SK-N-SH (cell line): ENCODE data around the gene SPANXN2. TPM values are rescaled to one million over a fixed set of nuclear protein-coding genes. Genes with fewer than 3 reads are reported as not detected.

Source experiments
- CTCF ChIA-PET: fragments of 300-600, 350-600 bp; formaldehyde crosslinking; extraction: SDS; loops from one replicate; lab custom pipeline; 2021; lab: Yijun Ruan, JAX
- POLR2A ChIA-PET: fragments of 350-600 bp; sonication (Branson Sonifier 250); formaldehyde crosslinking; extraction: SDS; loops from one replicate; lab custom pipeline; 2020; ENCODE audit warnings: antibody characterized with exemption, inconsistent platforms; lab: Yijun Ruan, JAX
- DNase-seq: peaks from one replicate; pipeline ENCODE4 v3.0.0; 2012
- H2AFZ ChIP-seq: fragments of 200-600 bp; sonication (generic); 2 replicates; pipeline ENCODE4 v1.8.1; 2016; ENCODE audit warnings: antibody characterized with exemption, mild to moderate bottlenecking, low read depth
- H3F3A ChIP-seq: fragments of 200-600 bp; sonication (generic); replicated peaks from 2 replicates; pipeline ENCODE3; 2016; ENCODE audit warnings: antibody characterized with exemption, mild to moderate bottlenecking; ENCODE audit not compliant: insufficient read depth
- H3K27ac ChIP-seq, 2 experiments: fragments of 200-500 bp in 1 of 2; fragments of 200-600 bp in 1 of 2; sonication (Bioruptor generic) in 1 of 2; sonication (generic), shearing (Covaris generic) in 1 of 2; 2 replicates each; pipeline versions ENCODE4 v1.5.1 to v1.6.1; 2014 to 2016; ENCODE audit warnings: low read depth in 2 of 2, inconsistent platforms in 1 of 2, low read length in 1 of 2, mild to moderate bottlenecking in 1 of 2, mixed read lengths in 1 of 2
- H3K27me3 ChIP-seq: fragments of 200-600 bp; sonication (generic), shearing (Covaris generic); 2 replicates; pipeline ENCODE4 v1.6.1; 2016; ENCODE audit warnings: mixed run types; ENCODE audit not compliant: insufficient read depth
- H3K36me3 ChIP-seq, 2 experiments: fragments of 200-500 bp in 1 of 2; fragments of 200-600 bp in 1 of 2; sonication (Bioruptor generic) in 1 of 2; sonication (generic) in 1 of 2; replicated peaks in 1 of 2; 2 replicates each; pipeline versions ENCODE3 to v1.5.1; 2014 to 2016; ENCODE audit warnings: low read length in 1 of 2, mild to moderate bottlenecking in 1 of 2; ENCODE audit not compliant: insufficient read depth in 2 of 2, control insufficient read depth in 1 of 2
- H3K4me1 ChIP-seq, 2 experiments: fragments of 200-500 bp in 1 of 2; fragments of 200-600 bp in 1 of 2; sonication (Bioruptor generic) in 1 of 2; sonication (generic), shearing (Covaris generic) in 1 of 2; 2 replicates each; pipeline versions ENCODE4 v1.5.1 to v1.6.1; 2014 to 2016; ENCODE audit warnings: low read depth in 1 of 2, low read length in 1 of 2, mixed run types in 1 of 2; ENCODE audit not compliant: insufficient read depth in 2 of 2, control insufficient read depth in 1 of 2
- H3K4me2 ChIP-seq: fragments of 200-600 bp; sonication (generic), shearing (Covaris generic); 2 replicates; pipeline ENCODE4 v1.6.1; 2017; ENCODE audit warnings: mixed run types
- H3K4me3 ChIP-seq, 2 experiments: fragments of 200-500 bp in 1 of 2; fragments of 200-600 bp in 1 of 2; sonication (Bioruptor generic) in 1 of 2; sonication (generic), shearing (Covaris generic) in 1 of 2; 2 replicates each; pipeline versions ENCODE4 v1.5.1 to v1.8.1; 2014 to 2016; ENCODE audit warnings: low read depth in 2 of 2, inconsistent platforms in 1 of 2, low read length in 1 of 2, mild to moderate bottlenecking in 1 of 2, mixed read lengths in 1 of 2, moderate library complexity in 1 of 2
- H3K79me2 ChIP-seq: fragments of 200-600 bp; sonication (generic); 2 replicates; pipeline ENCODE4 v1.8.1; 2017; ENCODE audit warnings: mild to moderate bottlenecking; ENCODE audit not compliant: insufficient read depth
- H3K9ac ChIP-seq: fragments of 200-600 bp; sonication (generic); 2 replicates; pipeline ENCODE4 v1.6.1; 2017; ENCODE audit warnings: mixed run types
- H3K9me2 ChIP-seq: fragments of 200-600 bp; sonication (generic); 2 replicates; pipeline ENCODE4 v1.6.1; 2017; ENCODE audit warnings: mixed run types
- H3K9me3 ChIP-seq: fragments of 200-600 bp; sonication (generic); 2 replicates; pipeline ENCODE4 v1.6.1; 2017; ENCODE audit warnings: mixed run types, mild to moderate bottlenecking, moderate library complexity
- H4K20me1 ChIP-seq: fragments of 200-600 bp; sonication (generic); 2 replicates; pipeline ENCODE4 v1.6.1; 2017; ENCODE audit warnings: mild to moderate bottlenecking, mixed run types; ENCODE audit not compliant: insufficient read depth
- EZH2phosphoT487 ChIP-seq: fragments of 200-600 bp; sonication (generic); IDR thresholded peaks from 2 replicates; pipeline ENCODE4 v1.6.1; 2017; ENCODE audit warnings: low read depth, mixed run types, mild to moderate bottlenecking, antibody characterized with exemption, moderate library complexity, borderline replicate concordance
- FOSL2 ChIP-seq: IDR thresholded peaks from 2 replicates; pipeline ENCODE4 v1.4.0; 2012; ENCODE audit warnings: low read depth, mild to moderate bottlenecking, moderate library complexity, borderline replicate concordance
- FOXJ3 ChIP-seq: sonication (generic); formaldehyde crosslinking; IDR thresholded peaks from 2 replicates; pipeline ENCODE4 v1.5.1; 2020; ENCODE audit warnings: mild to moderate bottlenecking, missing genetic modification reagents
- FOXM1 ChIP-seq: IDR thresholded peaks from 2 replicates; pipeline ENCODE4 v1.4.0; 2012; ENCODE audit warnings: low read depth, mild to moderate bottlenecking
- NRF1 ChIP-seq: IDR thresholded peaks from 2 replicates; pipeline ENCODE4 v1.6.1; 2012; ENCODE audit warnings: low read depth, mild to moderate bottlenecking, low read length
- RAD21 ChIP-seq: IDR thresholded peaks from 2 replicates; pipeline ENCODE4 v1.6.1; 2012; ENCODE audit warnings: mild to moderate bottlenecking, low read length
- RFX5 ChIP-seq: IDR thresholded peaks from 2 replicates; pipeline ENCODE4 v1.6.1; 2012; ENCODE audit warnings: mild to moderate bottlenecking, improper control_type of control experiment, low read length
- RXRA ChIP-seq: IDR thresholded peaks from 2 replicates; pipeline ENCODE4 v1.4.0; 2012; ENCODE audit warnings: low read depth, mild to moderate bottlenecking, borderline replicate concordance
- SIN3A ChIP-seq: IDR thresholded peaks from 2 replicates; pipeline ENCODE4 v1.6.1; 2012; ENCODE audit warnings: low read depth, mild to moderate bottlenecking, low read length, moderate library complexity, borderline replicate concordance
- TAF1 ChIP-seq: IDR thresholded peaks from 2 replicates; pipeline ENCODE4 v1.6.1; 2012; ENCODE audit warnings: low read depth, mild to moderate bottlenecking, low read length, moderate library complexity, borderline replicate concordance
- TEAD4 ChIP-seq: IDR thresholded peaks from 2 replicates; pipeline ENCODE4 v1.4.0; 2012; ENCODE audit warnings: mild to moderate bottlenecking, borderline replicate concordance; ENCODE audit not compliant: insufficient read depth
- WGBS: methylation state at CpG from one replicate; pipeline ENCODE4 v1.1.6; 2017; ENCODE audit warnings: low lambda C conversion rate; 5-methylcytosine and 5-hydroxymethylcytosine counted together
- polyA plus RNA-seq, 3 experiments: library from polyadenylated mRNA; depleted of rRNA; stranded (reverse); fragments of >200 nt; gene quantifications; 2 replicates each; pipeline ENCODE4 v1.2.3, GENCODE V29; 2012
- TF ChIP-seq, protein P1 (sequence below): fragments of 200-600 bp; sonication (generic); IDR thresholded peaks from 2 replicates; pipeline ENCODE4 v1.6.1; 2017; ENCODE audit warnings: antibody characterized with exemption, mild to moderate bottlenecking, moderate library complexity
- TF ChIP-seq, protein P2 (sequence below): fragments of 150-350 bp; IDR thresholded peaks from 2 replicates; pipeline ENCODE4 v1.6.1; 2017; ENCODE audit warnings: antibody characterized with exemption, low read length, low read depth, borderline replicate concordance

The SPANXN2 gene
- polyA plus RNA-seq, 1 of the 3 experiments (the other 2 are of a cell fraction): not detected

DNA sequence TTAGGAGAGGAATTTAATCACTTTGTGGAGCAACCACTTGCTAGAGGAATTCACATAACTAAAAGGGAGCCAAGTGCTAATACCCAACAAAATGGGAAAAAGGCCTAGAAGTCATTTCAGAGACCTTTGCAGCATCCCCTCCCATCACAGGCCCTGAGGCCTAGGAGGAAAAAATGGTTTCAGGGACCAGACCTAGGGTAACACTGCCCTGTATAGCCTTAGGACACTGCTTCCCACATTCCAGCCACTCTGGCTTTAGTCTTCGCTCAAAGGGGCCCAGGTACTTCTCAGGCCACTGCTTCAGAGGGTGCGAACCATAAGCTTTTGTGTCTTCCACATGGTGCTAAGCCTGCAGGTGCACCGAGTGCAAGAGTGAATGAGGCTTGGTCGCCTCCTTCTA, 19.1 kb downstream of the SPANXN2 start:
- Histone ChIP-seq H4K20me1 (no peaks in the 10 kb centered on the region), H3K9me3 (no peaks in the 10 kb centered on the region), H3K9ac (no peak overlapping the region), H3K4me2 (no peak overlapping the region), H2AFZ (no peak overlapping the region), H3K4me1 (no peaks in the 10 kb centered on the region), H3K4me3 (no peak overlapping the region), H3K9me2 (no peaks in the 10 kb centered on the region), H3F3A (no peaks in the 10 kb centered on the region), H3K36me3 (no peaks in the 10 kb centered on the region), H3K79me2 (no peaks in the 10 kb centered on the region), H3K27ac (no peak overlapping the region), H3K27me3 (no peaks in the 10 kb centered on the region)
- ChIA-PET POLR2A (no interaction called here), CTCF (no interaction called here)
- 0% methylated on average over 4 of the region's 4 CpGs for WGBS
- TF ChIP-seq FOSL2 (no peak), RAD21 (no peak), NRF1 (no peak), TEAD4 (no peak), FOXJ3 (CRISPR knock-in tag) (no peak), RXRA (no peak), TAF1 (no peak), EZH2phosphoT487 (no peak), SIN3A (no peak), FOXM1 (no peak)
- TF ChIP-seq, protein P1, sequence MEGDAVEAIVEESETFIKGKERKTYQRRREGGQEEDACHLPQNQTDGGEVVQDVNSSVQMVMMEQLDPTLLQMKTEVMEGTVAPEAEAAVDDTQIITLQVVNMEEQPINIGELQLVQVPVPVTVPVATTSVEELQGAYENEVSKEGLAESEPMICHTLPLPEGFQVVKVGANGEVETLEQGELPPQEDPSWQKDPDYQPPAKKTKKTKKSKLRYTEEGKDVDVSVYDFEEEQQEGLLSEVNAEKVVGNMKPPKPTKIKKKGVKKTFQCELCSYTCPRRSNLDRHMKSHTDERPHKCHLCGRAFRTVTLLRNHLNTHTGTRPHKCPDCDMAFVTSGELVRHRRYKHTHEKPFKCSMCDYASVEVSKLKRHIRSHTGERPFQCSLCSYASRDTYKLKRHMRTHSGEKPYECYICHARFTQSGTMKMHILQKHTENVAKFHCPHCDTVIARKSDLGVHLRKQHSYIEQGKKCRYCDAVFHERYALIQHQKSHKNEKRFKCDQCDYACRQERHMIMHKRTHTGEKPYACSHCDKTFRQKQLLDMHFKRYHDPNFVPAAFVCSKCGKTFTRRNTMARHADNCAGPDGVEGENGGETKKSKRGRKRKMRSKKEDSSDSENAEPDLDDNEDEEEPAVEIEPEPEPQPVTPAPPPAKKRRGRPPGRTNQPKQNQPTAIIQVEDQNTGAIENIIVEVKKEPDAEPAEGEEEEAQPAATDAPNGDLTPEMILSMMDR: no peak
- TF ChIP-seq, protein P2, sequence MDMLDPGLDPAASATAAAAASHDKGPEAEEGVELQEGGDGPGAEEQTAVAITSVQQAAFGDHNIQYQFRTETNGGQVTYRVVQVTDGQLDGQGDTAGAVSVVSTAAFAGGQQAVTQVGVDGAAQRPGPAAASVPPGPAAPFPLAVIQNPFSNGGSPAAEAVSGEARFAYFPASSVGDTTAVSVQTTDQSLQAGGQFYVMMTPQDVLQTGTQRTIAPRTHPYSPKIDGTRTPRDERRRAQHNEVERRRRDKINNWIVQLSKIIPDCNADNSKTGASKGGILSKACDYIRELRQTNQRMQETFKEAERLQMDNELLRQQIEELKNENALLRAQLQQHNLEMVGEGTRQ: no peak
- DNase-seq: no peak

DNA sequence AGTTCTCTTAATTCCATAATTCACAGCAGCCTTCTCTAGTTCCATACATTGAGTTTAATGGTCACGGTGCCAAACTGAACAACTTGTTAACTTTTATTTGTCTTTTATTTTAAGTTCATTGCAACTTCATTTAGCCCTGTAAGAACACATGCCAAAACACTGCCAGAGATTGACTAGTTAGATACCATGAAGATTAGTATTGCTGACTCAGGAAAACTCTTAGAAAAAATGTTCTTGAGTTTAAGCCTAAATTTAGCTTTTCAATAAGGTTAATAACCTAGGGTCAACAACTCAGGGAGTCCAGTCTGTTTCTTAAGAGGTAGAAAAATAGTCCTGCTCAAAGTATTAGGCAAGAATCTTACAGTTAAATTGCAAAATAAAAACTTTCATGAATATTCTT, 25.7 kb downstream of the SPANXN2 start:
- Histone ChIP-seq H3K79me2 (no peaks in the 10 kb centered on the region), H3K4me1 (no peaks in the 10 kb centered on the region), H3K9me2 (no peaks in the 10 kb centered on the region), H4K20me1 (no peaks in the 10 kb centered on the region), H3K27ac (no peak overlapping the region), H3K4me3 (no peak overlapping the region), H3K4me2 (no peak overlapping the region), H3F3A (no peaks in the 10 kb centered on the region), H3K9ac (no peak overlapping the region), H2AFZ (no peak overlapping the region), H3K27me3 (no peaks in the 10 kb centered on the region; the same call in 1 of the 2 replicates), H3K36me3 (no peaks in the 10 kb centered on the region), H3K9me3 (no peaks in the 10 kb centered on the region)
- CTCF ChIA-PET: no interaction called here
- POLR2A ChIA-PET: no interaction called here
- no peak for TF ChIP-seq RFX5
- DNase-seq: no peak
- WGBS: 0% methylated on average over 1 of the region's 1 CpG
